Measurements from ENCODE around the gene RMC1.
A peak's percentile ranks its signal among the peaks of the same experiment; 100 is the strongest.

RMC1 gene

DNA sequence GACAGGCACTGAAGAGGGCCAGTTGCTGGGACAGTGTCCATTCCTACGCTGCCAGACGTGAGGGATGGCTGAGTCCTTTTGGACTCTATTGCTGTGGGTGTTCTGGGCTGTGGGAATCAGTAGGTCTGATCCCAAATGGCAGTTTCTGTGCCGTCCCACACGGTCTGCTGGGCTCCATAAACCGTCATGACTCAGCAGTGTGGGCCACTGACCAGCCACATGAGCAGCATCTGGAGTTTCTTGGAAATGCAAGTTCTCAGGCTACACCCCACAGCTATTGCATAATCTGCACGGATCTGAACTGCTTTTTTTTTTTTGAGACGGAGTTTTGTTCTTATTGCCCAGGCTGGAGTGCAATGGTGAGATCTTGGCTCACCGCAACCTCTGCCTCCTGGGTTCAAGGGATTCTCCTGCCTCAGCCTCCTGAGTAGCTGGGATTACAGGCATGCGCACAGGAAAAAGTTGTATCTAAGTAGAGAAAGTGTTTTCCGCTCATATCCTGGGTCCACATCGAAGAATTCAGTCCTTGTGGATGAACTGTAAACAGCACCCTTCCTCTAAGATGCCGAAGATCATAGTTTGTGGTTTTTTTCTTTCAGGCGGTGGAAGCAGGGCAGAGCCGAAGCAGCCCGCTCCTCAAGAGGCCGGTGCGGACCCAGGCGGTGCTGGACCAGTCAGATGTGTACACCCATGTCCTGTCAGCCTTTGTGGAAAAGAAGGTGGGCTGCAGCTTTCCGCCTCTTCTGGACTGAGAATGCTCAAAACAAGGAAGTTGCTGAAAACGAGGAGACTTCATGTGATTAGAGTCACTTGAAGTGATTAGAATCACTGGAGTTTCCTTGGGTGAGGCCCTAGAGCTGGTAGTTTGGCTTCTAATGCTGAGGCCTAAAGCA, 25.5 kb downstream of the RMC1 start:
- H3K27ac ChIP-seq: peak overlapping the region in 9 of 21 experiments; percentile 3 to 63 (median 29)

DNA sequence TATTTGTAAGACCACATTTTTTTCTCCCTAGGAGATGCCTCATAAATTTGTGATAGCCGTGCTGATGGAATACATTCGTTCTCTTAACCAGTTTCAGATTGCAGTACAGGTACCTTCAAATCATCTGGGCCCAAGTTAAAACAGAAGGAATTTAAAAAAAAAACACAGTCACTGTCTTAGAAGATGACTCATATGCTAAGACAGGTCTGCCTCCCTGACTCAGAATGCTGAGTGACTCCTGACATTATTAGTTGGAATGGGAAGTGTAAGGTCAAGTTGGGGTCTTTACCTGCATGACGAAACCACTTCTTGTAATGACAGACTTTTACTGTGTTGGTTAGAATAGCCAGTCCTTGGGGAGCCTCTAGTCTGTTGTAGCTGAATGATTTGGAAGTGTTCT, 26.3 kb downstream of the RMC1 start:
- H3K4me3 ChIP-seq: no peak overlapping the region
- H3K27ac ChIP-seq: peak overlapping the region in 4 of 21 experiments; percentile 3 to 57 (median 22)

More for the DNA sequence above, 25.5 kb downstream of the RMC1 start:
- no peak overlapping the region for H3K4me3 ChIP-seq

DNA sequence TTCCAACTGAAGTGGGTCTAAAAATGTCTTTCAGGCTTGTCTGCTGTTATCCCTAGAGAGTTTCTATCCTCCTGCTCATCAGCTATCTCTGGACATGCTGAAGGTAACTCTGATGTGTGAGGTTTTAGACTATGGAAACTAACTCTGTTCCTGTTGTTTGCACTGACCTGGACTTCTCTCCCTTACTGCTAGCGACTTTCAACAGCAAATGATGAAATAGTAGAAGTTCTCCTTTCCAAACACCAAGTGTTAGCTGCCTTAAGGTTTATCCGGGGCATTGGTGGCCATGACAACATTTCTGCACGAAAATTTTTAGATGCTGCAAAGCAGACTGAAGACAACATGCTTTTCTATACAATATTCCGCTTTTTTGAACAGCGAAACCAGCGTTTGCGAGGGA, 26.9 kb downstream of the RMC1 start:
- no peak overlapping the region for H3K4me3 ChIP-seq
- no peak overlapping the region for H3K27ac ChIP-seq

DNA sequence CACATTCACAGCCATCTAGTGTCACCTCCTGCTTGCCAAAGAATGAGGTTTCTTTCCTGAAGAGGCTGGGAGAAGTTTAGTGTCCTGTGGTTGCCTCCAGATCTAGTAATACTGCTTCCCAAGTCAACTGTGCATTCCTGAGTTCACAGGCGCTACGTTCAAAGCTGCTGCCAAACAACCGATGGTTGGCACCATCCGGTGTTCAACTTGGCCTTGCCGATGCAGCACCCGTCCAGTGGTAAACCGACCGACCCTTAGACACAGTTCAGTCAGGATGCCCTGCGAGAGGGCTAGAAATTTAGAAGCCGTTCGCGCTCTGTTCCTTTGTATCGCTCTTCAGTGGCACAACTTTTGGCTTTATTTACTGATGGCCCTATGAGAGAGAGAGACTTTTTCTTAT, 28.6 kb downstream of the RMC1 start:
- Histone ChIP-seq H3K27ac (no peak overlapping the region), H3K4me3 (no peak overlapping the region)

DNA sequence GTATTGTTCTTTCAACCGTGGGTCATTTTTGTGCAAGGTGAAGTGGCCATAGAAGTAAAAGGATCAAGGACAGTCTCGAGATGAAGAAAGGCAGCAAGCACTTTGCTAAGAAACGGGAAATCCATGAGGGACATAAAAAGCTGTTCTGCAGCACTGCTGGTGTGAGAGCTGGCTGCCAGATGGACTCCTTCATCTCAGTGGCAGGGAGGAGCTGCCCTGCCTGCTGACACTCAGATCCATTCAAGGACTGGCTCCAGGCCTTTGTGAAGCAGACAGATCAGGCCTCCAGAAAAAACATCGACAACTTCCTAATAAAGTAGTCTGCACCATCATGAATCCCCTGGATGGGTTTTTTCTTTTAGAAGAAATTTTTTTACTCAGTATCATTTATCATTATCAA, 29.5 kb downstream of the RMC1 start:
- Histone ChIP-seq H3K4me3 (no peak overlapping the region), H3K27ac (peak overlapping the region in 1 of 21 experiments; percentile 32)

DNA sequence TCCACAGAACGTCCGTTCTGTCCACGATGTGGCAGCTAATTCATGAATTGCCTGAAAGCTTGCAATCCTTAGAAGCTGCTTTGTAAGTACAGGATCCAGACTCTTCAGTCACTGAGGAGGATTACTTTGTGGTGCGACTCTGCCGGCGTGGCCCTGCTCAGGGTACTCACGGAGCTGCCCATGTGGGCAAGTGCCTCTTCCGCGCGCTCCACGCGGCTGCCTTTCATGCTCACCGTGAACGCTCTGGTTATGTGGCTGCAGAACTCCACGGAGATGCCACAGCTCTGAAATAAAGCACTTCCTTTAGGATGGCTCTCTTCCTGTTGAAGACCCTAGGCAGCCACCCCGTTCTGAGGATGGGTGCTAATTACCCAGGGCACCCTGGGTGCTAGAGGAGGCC, 31.0 kb downstream of the RMC1 start:
- no peak overlapping the region for H3K4me3 ChIP-seq
- H3K27ac ChIP-seq: no peak overlapping the region

DNA sequence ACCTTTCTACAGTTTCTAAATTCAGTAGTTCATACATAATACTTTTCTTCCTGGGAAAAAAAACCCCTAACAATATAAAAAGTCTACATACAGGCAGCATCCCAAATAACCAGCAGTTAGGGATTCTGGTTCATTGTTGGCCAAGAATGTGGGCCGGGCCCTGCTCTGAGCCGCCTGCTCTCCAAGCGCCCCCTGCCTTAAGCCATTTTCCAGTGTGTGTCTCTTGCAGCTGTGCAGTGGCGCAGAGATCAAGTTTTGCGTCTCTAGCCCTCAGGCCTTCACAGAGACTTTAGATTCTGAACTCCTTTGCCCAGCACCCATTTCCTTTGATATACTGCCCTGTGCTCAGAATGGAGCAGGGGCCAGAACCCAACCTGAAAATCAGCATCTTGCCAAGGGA, 32.9 kb downstream of the RMC1 start:
- Histone ChIP-seq H3K27ac (peak overlapping the region in 1 of 21 experiments; percentile 45), H3K4me3 (no peak overlapping the region)

DNA sequence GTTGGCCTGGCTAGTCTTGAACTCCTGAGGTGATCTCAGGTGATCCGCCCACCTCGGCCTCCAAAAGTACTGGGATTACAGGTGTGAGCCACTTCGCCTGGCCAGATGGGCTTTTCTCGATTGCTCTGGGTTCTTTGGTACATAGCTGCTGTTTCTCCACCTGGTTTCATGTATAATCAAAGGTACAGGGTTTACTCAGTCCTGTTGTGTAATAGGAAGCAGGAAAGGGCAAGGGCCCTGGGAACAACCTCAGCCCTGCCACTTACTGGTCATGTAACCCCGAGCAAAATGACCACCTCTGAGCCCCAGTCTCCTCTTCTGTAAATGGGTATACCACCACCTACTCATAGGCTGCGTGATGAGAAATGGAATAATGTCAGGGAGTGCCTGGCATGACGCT, 34.0 kb downstream of the RMC1 start:
- H3K4me3 ChIP-seq: no peak overlapping the region
- H3K27ac ChIP-seq: no peak overlapping the region

DNA sequence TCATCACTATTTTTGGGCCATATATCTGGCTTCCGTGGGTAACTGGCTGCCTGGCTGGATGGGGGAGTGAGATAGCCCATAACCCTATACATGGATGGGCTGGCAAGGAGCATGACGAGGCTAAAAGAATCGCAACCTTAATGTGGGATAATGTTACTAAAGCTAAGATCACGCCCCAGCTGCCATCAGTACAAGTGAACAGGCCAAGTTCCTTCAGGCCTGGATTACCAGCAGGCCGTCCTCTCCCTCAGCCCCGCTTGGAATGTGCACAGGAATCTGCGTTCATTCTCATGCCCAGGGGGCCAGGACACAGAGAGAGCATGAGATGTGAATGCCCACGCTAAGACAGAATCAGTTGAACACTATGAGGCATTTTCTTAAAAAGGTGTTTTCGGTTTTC, 34.7 kb downstream of the RMC1 start:
- no peak overlapping the region for H3K27ac ChIP-seq
- H3K4me3 ChIP-seq: no peak overlapping the region

DNA sequence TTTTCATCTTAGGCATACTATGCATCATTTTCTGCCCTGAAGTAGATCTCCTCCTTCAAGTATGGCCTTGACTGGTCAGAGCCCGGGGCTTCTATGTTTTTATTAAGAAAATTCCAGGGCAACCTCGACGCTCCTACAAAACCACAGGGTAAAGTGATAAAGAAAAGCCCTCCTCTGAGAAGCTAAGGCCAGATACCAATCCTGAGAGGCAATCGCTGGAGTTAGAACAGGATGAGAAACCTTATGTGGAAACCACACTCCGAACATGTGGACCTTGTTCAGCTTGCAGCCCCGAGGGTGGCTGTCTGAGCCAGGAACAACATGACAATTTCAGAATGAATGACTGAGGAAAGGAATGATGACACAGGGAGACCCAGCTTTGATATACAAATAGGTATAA, 35.6 kb downstream of the RMC1 start:
- Histone ChIP-seq H3K27ac (no peak overlapping the region), H3K4me3 (no peak overlapping the region)

DNA sequence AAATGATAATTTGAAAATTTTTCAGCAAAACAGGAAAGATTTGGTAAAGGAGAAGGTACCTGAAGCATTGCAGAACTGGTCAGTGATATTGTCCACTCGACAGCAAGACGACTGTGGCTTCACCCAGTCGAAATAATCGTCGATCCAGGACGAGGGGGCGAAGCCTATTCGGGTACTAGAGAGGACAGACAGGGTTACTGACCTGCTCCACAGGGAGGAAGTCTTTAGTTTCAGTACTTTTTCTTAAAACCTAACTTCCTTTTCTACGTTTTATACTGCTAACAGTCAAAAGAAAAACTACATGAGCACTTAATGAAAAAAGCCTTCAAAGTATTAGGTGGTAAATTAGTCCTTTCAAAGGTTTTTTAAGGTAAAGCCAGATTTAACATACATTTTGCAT, 36.0 kb downstream of the RMC1 start:
- Histone ChIP-seq H3K4me3 (no peak overlapping the region), H3K27ac (peak overlapping the region in 3 of 21 experiments; percentile 12 to 57 (median 36))

DNA sequence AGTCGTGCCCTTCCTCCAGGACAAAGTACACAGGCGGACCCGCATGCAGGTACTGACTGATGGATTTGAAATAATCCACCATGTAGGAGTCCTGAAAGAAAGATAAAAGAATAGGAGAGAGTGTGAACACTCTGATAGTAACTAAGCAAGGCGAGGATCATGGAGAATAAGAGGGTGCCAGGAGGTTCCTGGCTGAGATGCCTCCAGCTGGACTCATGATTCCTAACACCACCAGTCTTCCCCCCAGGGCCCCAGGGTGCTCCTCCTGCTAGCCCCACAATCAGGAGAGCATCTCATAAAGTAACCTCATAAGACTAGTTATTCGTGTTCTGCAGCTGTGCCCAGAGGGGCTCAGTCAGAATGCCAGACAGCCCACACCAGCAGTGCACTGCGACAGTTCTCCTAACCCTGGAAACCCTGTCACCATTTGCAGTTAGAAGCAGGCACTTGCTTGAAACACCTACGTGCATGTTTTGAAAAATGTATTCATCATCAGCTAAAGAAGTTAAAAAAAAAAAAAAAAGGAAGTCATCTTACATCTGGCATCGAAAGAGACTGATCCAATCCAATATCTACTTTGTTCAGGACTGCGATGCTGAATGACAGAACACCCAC, 36.7 kb downstream of the RMC1 start:
- Histone ChIP-seq H3K4me3 (no peak overlapping the region), H3K27ac (peak overlapping the region in 7 of 21 experiments; percentile 24 to 57 (median 36))

DNA sequence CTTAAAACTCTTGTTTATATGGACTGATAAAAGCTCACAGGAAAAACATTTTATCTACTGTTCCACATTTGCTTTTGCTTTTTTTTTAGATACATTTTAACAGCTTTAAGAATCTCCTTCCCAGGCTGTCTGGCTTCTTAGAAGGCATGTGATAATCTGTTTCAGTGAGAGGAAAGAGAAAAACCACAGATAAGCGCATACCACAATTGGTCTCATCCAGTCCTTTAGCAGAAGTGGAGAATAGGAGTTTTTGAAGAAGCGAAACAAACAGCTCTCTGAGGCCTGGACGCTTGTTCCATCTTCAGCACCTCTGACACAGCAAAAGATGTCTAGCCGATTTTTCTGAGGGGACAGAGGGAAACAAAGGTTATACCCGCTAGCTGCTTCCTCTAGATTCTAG, 37.6 kb downstream of the RMC1 start:
- no peak overlapping the region for H3K4me3 ChIP-seq
- peak overlapping the region in 10 of 21 experiments; percentile 18 to 57 (median 38) for H3K27ac ChIP-seq

DNA sequence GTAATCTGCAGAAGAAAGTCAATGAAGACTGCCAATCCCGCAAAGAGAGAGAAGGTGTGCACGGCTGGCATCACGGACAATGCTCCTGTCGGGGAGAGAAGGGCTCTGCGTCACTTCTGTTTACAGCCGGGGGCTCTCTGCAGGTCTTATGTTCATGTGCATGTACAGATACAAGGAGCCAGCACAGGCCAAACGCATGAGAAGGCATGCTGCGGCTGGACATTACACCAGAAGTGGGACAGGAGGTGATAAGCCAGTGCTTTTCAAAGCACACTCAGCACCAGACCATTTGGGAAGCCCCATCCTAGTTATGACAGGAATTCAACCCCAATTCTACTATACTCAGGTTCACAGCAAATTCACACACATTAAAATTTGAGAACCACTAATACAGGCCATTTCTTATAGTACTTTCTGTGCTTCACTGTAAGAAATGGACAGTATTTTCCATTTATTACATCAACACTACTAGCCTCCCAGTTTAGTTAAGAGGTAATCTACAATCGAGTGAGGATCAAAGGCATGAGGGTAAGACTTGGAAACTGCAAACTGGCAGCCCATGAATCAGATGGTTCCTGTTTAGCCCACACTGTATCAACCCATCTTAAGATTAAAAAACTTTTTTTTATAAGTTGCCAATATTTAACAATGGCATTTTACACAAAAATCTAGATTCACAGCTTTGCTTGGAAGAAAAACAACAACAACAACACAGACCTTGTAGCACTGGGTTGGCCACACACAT, 38.2 kb downstream of the RMC1 start:
- no peak overlapping the region for H3K4me3 ChIP-seq
- peak overlapping the region in 6 of 21 experiments; percentile 14 to 57 (median 52) for H3K27ac ChIP-seq

DNA sequence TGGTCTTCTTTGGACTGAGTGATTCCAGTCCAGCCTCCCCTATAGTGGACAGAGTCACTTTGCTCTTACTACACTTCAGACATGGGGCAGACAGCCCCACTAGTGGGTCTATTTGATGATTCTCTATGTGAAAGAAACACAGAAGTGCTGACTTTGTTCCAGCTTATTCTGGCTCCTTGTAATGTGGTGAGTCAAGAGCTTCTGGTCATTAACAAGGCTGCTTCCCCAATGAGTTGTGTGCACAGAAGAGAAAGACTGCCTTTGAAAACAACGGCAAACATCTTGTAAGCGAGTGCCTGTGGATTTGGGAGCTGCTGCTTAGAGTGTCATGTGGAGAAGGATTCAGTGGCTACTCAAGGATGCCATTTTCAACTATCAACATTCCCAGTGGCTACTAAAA, 39.1 kb downstream of the RMC1 start:
- Histone ChIP-seq H3K4me3 (no peak overlapping the region), H3K27ac (peak overlapping the region in 1 of 21 experiments; percentile 55)

DNA sequence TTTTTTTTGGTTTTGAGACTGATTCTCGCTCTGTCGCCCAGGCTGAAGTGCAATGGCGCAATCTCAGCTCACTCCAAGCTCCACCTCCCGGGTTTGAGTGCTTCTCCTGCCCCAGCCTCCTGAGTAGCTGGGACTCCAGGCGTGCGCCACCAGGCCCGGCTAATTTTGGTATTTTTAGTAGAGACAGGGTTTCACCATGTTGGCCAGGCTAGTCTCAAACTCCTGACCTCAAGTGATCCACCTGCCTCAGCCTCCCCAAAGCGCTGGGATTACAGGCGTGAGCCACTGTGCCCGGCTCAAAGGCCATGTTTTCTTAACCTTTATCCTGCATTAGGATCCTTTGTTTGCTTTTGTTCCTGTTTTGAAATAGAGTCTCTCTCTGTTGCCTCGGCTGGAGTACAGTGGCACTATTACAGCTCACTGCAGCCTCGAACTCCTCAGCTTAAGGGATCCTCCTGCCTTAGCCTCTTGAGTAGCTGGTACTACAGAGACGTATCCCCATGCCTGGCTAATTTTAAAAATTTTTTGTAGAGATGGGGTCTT, 42.0 kb downstream of the RMC1 start:
- no peak overlapping the region for H3K4me3 ChIP-seq
- no peak overlapping the region for H3K27ac ChIP-seq

DNA sequence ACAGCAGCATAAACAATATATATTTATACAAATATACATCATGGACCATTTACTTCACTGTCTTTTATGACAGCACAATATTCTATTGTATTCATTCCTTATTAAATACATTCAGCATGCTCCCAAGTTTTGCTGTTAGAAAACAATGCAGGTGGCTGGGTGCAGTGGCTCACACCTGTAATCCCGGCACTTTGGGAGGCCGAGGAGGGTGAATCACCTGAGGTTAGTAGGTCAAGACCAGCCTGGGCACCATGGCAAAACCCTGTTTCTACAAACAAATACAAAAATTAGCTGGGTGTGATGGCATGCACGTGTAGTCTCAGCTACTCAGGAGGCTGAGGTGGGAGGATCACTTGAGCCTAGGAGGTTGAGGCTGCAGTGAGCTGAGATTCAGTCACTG, 44.0 kb downstream of the RMC1 start:
- peak overlapping the region in 6 of 21 experiments; percentile 7 to 58 (median 49) for H3K27ac ChIP-seq
- H3K4me3 ChIP-seq: no peak overlapping the region

DNA sequence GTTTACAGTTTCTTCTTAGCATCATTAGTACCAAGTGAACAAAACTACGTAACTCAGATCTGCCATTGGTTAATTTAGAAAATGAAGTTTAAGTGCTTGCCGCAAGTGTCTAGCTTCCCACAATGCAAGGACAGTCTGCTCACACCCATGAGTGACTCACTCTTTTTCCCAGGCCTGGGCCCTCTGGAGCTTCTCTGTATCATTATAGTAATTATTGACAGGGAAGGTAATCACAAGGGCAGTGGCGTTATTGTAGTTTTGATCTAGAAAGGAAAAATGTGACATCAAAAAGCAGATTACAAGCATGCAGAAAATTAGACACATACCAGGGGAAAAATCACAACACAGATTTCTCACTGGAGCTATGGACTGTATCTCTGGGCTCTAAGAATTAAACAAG, 44.5 kb downstream of the RMC1 start:
- H3K27ac ChIP-seq: peak overlapping the region in 9 of 21 experiments; percentile 8 to 57 (median 20)
- H3K4me3 ChIP-seq: no peak overlapping the region

DNA sequence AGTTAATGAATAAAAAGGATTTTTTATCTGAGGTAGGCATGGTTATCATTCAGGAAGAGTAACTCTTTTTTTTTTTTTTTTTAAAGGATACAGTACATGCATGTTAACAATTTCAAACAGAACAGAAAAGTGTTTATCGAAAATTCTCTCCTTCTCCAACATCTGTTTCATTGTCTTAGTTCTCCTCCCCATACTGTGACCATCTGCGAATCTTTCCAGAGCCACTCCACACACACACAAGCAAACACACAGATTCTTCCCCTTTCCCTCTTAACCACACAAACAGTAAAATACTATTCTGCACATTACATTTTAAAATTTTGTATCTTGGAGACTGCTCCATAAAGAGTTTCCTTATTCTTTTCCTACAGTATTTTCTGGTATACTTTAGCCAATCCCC, 45.0 kb downstream of the RMC1 start:
- H3K27ac ChIP-seq: peak overlapping the region in 8 of 21 experiments; percentile 8 to 57 (median 20)
- H3K4me3 ChIP-seq: no peak overlapping the region

DNA sequence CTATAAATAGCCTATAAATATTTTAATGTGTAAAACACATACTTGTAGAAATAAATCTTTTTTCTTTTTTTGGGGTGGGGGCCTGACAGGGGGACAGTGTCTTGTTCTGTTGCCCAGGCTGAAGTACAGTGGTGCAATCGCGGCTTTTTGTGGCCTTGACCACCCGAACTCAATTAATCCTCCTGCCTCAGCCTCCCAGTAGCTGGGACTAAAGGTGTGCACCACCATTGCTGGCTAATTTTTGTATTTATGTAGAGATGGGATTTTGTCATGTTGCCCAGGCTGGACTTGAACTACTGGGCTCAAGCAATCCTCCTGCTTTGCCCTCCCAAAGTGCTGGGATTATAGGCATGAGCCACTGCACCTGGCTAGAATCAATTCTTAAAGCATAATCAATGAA, 45.4 kb downstream of the RMC1 start:
- H3K27ac ChIP-seq: peak overlapping the region in 8 of 21 experiments; percentile 0 to 57 (median 20)
- H3K4me3 ChIP-seq: no peak overlapping the region

Data from skin epidermis (tissue), 12 donors.